Activated CD4-positive, alpha-beta T cell treated with anti-CD3 and anti-CD28 coated beads for 1 hour (primary cell): ENCODE measurements around the gene PCSK6.

Experiments used
- DNase-seq: peaks from one replicate; pipeline ENCODE4 v3.0.0-alpha.2; 2020

Gene PCSK6

GRCh38 chr15:101498717-101499480, 9.4 kb upstream of the PCSK6 start:
- no peak for DNase-seq

DNA sequence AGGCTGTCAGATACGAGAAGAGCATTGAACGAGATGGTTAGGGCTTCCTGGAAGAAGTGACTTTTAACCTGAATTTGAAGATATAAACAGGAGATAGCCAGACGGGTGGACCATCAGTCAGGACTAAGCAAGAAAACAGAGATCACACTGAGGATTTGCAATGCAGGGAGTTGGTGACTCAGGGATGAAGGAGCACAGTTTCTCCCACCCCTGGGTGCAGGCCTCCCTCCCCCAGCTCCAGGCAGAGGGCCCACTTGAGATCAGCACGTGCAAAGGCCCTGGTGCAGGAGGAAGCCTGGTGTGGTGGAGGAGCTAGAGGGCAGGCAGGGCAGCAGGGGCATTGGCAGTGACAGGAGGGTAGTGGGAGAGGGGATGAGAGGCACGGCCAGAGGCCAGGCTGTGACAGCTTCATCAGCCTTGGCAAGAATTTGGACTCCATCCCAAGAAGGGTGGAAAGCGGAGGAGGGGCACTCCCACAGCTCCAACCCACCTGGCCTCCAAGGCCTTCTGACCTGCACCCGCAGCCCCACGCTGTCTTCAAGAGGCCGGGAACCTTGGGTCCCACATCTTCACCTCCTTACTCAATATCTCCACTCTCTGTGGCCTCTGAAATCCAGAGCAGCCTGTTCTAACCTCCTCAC, 8.7 kb upstream of the PCSK6 start:
- no peak for DNase-seq

DNA sequence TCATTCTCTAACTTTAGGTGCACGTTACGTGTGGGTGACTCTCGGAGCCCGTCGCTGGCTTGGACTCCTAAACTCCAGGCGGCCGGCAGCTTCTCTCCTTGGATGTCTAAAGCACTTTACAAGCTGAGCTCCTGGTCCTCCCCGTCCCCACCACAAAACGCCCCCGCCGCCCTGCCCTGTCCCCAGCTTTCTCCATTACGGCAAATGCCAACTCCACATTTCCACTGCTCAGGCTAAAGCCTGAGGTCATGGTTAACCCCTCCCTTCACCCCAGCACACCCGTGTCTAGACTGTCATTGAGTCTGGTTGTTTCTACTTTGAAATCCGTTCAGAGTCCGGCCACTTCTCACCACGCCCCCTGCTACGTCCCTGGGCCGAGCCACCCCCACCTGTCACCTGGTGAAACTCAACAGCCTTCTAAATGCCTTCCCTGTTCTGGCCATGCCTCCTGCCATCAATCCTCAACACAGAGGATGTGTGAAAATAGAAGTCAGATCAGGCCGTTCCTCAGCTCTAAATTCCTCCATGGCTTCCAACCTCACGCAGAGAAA, 8.1 kb upstream of the PCSK6 start:
- DNase-seq: no peak

- DNase-seq: no peak
Measured at GRCh38 chr15:101497017-101497416, 7.5 kb upstream of the PCSK6 start.

GRCh38 chr15:101496198-101496986, 6.9 kb upstream of the PCSK6 start:
- no peak for DNase-seq

GRCh38 chr15:101495334-101496197, 6.1 kb upstream of the PCSK6 start:
- no peak for DNase-seq

- no peak for DNase-seq
Measured at GRCh38 chr15:101494251-101494796, 4.8 kb upstream of the PCSK6 start.

DNA sequence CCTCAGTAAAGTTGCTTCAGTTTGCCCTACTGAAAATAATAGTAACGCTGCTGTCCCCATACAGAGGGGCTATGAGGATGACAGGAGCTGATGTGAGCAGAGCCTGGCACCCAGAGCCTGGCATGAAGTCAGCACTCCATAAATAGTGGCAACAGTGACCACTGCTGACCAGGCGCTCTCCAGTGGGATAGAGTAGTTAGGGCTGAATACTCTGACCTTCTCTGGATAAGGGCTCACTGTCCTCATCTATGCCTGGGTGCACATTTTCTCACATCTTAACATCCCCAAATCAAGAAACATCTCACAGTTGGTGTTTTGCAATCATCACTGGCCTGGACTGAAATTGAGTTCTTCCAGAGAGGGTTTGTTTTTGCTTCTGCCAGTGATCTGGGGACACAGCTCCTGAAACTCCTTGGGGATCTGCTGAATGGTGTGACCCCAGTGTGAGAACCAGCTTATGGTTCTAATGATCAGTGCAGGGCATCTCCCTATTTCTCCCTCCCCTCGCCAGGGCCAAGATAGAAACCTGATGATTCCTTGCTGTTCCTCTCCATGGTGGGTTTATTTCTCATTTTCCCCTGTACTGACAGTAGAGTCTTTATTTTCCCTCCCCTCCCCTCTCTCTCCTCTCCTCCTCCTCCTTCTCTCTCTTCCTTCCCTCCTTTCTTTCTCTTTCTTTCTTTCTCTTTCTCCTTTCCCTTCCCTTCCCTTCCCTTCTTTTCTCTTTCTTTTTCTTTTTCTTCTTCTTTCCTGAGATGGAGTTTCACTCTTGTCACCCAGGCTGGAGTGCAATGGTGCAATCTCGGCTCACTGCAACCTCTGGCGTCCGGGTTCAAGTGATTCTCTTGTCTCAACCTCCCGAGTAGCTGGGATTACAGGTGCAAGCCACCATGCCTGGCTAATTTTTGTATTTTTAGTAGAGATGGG, 3.5 kb upstream of the PCSK6 start:
- no peak for DNase-seq

- no peak for DNase-seq
Measured at GRCh38 chr15:101491734-101492640, 2.5 kb upstream of the PCSK6 start.

DNA sequence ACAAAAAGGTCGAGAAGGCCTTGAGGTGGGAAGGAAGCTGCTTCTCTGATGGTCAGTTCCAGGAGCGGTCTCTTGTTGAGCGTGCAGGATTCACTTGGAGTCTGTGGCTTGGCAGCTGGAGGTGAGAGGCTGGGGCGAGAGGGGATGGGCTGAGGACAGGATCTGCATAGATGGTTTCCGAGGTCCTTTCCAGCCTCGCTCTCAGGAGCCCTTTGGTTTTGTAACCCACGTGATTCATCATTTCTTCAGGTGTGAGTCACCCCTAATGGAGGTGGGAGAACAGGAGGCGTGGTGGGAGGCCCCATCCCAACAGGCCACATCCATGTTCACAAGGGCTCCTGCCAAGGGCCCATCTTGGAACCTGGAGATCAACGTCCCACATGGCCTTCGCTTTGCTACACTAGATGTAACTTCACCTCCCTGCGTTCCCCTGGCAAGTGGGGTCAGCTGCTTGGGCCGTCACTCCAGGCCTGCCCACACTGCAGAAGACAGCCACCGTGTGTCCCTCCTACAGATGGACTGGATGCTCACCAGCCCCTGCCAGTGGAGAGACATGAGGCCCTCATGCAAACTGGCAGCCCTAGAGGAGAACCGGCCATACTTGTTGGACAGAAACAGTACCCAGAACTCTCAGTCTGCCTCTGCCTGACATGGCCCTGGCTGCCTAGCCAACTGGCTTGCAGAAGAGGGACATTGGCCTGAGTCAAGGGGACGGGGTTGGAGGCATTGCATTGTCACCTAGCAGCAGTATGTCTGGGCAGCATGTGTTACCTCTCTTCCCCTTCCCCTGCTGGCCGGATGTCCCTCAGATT, 1.6 kb upstream of the PCSK6 start:
- no peak for DNase-seq

GRCh38 chr15:101490408-101490891, 943 bp upstream of the PCSK6 start:
- no peak for DNase-seq

DNA sequence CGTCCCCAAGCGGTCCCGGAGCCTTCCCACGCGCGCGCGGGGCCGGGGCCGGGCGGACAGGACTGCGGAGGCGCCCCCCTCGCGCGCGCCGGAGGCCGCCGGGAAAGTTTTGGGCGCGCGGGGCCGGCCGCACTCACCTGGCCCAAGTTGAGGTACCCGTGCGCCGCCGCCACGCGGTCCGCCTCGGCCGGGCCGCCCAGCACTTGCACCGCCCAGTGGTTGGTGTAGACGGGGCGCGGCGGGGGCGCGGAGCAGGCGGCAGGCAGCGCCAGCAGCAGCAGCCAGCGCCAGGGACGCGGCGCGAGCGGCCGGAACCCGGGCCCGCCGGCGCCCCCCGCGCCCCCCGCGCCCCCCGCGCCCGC, 289 bp downstream of the PCSK6 start:
- DNase-seq: no peak

DNA sequence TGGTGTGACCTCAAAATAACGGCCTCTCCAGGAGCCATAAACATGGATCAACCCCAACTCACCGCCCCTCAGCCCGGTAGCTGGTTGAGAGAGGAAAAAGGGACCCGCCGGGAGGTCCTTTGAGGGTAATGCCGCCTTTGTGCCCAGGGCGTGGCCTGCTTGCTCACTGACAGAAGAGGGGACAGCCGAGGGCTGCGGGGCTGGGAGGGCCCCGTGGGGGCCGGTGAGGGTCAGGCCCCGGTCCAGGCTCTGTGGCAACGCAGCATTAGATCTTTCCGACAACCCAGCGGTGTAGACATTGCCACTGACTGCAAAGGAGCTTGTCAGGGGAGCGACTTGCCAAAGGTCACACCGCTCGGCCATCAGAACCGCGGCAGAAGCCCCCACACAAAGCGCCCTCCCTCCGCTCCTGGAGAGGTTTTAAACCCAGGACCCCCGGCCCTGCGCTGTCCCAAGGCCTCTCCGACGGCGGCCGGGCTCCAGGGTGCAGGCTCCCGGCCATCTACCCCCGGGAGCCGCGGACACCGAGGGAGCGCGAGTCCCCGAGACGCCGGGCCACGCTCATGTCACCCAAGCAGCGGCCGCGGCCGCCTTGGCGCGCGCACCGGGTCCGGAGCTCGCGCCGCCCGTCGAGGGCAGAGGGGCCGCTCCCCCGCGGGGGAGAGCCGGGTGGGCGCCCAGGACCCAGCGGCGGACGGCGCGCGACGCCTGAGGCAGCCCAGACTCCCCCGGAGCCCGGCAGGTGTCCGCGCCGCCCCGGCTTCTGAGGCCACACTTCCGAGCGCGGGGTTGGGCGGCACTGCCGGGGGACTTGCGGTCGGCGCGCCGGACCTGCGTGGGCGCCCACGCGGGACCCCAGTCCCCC, 975 bp downstream of the PCSK6 start:
- DNase-seq: no peak

DNA sequence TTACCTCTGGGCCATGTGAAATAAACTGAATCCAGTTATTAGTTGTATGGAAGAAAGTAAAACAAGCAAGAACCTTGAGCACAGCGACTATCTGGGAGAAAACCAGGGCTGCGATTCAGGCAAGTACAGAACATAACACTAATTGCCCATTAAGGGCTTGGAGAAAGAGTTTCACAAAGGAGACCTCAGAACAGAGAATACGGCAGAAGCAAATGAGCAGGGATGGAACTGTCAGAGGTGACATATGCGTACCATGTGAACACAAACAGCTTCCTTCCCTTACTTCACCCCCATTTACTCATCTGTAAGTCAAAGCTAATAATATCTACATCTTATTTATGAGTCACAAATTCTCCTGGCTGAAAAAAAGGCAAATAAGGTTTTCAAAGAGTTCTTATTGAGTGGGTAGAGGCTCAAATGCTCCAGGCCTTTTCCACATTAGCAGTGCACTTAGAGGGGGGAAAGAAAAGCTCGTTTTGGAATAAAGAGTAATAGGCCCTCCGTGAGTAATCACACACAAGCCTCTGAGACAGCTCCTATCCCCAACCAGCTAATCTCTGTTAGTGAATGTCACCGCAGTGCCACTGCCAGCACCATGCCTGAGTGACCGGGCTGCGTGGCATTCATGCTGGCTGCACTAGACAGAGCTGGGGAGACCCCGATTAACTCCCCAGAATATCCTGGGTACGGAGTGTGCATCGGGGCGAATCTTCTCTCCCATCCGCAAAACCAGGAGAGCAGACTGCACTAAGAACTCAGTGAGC, 2.6 kb downstream of the PCSK6 start:
- DNase-seq: no peak

DNA sequence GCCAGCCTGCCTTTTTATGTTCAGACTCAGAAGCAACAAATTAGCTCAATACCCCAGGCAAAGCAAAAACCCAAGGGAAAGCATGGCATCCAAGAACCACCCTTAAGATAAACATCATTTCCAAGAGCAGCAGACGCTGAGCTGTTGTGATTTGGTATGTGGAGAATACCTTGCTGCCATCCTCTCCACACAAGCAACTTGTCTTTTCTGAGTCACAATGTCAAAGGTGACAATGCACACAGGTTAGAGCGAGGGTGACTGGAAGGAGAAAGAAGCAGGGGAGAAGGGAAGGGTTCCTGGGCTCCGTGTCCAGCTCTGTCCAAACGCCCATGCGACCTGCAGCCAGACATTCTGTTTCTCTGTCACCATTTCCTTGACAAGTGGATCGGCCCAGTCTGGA, 6.0 kb downstream of the PCSK6 start:
- no peak for DNase-seq

DNA sequence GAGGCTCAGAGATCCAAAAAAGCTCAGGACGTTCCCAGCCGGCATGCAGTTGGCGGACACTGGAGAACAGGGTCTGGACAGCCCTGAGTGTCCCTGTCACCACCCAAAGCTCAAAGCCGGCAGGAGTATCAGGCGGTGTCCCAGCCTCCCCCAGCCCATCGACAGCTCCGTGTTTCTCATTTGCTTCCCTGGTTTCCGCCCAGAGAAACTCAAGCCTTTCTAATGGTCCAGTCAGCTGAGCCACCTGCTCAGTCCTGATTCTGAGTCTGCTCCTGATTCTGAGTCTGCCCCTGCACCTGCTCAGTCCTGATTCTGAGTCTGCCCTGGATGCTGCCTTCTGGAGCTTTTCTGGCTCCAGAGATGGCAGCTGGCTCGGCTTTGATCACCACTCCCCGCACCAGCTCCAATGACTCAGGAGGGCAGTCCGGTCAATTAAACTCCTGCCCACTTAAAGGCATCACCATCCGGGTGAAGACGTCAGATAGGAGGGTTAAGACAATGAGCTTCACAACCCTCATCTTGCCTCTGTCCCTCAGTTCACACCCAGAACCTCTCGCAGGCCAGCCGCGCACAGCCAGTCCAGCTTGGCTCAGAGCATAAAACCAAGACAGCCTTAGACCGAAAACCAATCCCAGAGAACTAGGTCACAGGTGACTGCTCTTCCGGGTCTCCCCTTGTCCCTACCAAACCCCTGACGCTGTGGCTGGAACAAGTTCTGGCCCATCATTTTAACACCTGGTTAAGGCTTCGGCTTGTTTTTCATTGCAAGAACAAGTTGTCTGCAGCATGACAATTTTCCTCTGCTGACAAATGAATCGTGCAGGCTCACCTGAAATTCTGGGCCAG, 6.8 kb downstream of the PCSK6 start:
- DNase-seq: no peak
